ENCODE measurements around the gene CACNA1G. TPM values are rescaled to one million over a fixed set of nuclear protein-coding genes. Genes with fewer than 3 reads are reported as not detected.

The CACNA1G gene
- total and polyA plus RNA-seq, 9 of the 15 experiments (the other 6 are each of a cell fraction or from before 2014, with no cell fraction given) = 0.01 TPM; not detected in 8

GRCh38 chr17:50581316-50581715, 20.8 kb downstream of the CACNA1G start (continued):
- TF ChIP-seq LEF1 (IDR thresholded peaks at IDR 0.05) = no peak
- TF ChIP-seq, protein P1, sequence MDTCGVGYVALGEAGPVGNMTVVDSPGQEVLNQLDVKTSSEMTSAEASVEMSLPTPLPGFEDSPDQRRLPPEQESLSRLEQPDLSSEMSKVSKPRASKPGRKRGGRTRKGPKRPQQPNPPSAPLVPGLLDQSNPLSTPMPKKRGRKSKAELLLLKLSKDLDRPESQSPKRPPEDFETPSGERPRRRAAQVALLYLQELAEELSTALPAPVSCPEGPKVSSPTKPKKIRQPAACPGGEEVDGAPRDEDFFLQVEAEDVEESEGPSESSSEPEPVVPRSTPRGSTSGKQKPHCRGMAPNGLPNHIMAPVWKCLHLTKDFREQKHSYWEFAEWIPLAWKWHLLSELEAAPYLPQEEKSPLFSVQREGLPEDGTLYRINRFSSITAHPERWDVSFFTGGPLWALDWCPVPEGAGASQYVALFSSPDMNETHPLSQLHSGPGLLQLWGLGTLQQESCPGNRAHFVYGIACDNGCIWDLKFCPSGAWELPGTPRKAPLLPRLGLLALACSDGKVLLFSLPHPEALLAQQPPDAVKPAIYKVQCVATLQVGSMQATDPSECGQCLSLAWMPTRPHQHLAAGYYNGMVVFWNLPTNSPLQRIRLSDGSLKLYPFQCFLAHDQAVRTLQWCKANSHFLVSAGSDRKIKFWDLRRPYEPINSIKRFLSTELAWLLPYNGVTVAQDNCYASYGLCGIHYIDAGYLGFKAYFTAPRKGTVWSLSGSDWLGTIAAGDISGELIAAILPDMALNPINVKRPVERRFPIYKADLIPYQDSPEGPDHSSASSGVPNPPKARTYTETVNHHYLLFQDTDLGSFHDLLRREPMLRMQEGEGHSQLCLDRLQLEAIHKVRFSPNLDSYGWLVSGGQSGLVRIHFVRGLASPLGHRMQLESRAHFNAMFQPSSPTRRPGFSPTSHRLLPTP (IDR thresholded peaks at IDR 0.05; ENCODE audit: borderline replicate concordance, extremely low read depth, insufficient read length) = no peak
- no peak for TF ChIP-seq SMARCE1 (IDR thresholded peaks at IDR 0.05)
- no peak for TF ChIP-seq SREBF2 (CRISPR knock-in tag; IDR thresholded peaks at IDR 0.05)
- no peak for TF ChIP-seq ZC3H4 (CRISPR knock-in tag; IDR thresholded peaks at IDR 0.05; ENCODE audit: borderline replicate concordance)
- TF ChIP-seq SMARCA5 (IDR thresholded peaks at IDR 0.05) = no peak
- no peak for TF ChIP-seq ZFP1 (CRISPR knock-in tag; IDR thresholded peaks at IDR 0.05)
- no peak for TF ChIP-seq CREBBP (IDR thresholded peaks at IDR 0.05; ENCODE audit: low read depth, low read length)

DNA sequence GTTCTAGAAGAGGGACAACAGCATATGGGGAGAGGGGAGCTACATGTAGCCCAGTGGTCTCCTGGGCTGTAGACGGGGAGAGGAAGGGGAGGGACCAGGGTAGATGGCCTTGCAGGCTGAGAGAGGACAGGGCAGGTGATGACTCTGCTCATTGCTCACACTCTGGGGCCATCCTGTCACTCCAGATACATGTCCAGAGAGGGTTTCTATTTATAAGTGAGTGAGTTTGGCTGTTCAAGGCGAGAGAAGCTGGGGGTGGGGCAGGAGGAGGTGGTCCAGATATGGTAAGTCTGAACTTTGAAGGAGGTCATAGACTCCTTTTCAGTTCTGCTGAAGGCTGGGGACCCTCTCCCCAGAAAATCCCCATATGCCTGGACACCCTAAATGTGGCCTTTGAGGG, 22.2 kb downstream of the CACNA1G start:
- Histone ChIP-seq H3K9me3 (replicated peaks; ENCODE audit: control insufficient read depth, insufficient read depth, low read depth, low read length) (no peaks in the 10 kb centered on the region), H3K9ac (ENCODE audit: insufficient read depth in 1 of 2, low read depth in 2 of 2, low read length in 2 of 2) (no peak overlapping the region), H3K27ac (ENCODE audit: extremely low read depth, low read depth, low read length) (no peak overlapping the region), H2AFZ (ENCODE audit: low read depth, low read length) (no peak overlapping the region), H3K4me1 (replicated peaks in 1 of 2; ENCODE audit: control insufficient read depth in 2 of 2, insufficient read depth in 2 of 2, low read length in 2 of 2) (peaks cover 7 to 17% of the 10 kb centered on the region in 2 experiments; a peak in 3 of 5 replicates), H3K79me2 (ENCODE audit: control insufficient read depth, insufficient read depth, low read length) (no peaks in the 10 kb centered on the region), H3K36me3 (ENCODE audit: control insufficient read depth, insufficient read depth, low read length) (no peaks in the 10 kb centered on the region), H3K4me3 (no peak overlapping the region), H4K20me1 (replicated peaks; ENCODE audit: control insufficient read depth, insufficient read depth, low read length) (peaks cover 13% of the 10 kb centered on the region), H3K4me2 (ENCODE audit: insufficient read depth, low read length) (no peak overlapping the region), H3K9me1 (ENCODE audit: control insufficient read depth, insufficient read depth, low read length) (no peaks in the 10 kb centered on the region), H3K27me3 (ENCODE audit: control insufficient read depth in 2 of 2, insufficient read depth in 2 of 2, low read length in 2 of 2) (peaks cover 40 to 92% of the 10 kb centered on the region in 2 experiments; a peak in 4 of 5 replicates)
- no peak for DNase-seq (ENCODE audit: extremely low read depth in 1 of 4, low spot score in 3 of 4)
- no TSS peak for BruUV-seq (replicated peaks)
- in situ Hi-C loops (cut with MboI) (no loop called here), intact Hi-C loops (cut with micrococcal nuclease) (no loop called here)
- WGBS (ENCODE audit: insufficient coverage, low coverage, missing lambda C conversion rate) = 0% methylated on average over 2 of the region's 2 CpGs
- ChIA-PET CTCF (ENCODE audit: low intra/inter-chr PET ratio) (no interaction called here), POLR2A (interaction anchor here (0.6 to 1.1 kb wide), 3 partner anchors 25 to 87 kb away, joined by 3 to 4 read pairs (median 3); no protein-coding TSS in a partner anchor)
- TF ChIP-seq TBP (optimal IDR thresholded peaks at IDR 0.05; ENCODE audit: low read depth, low read length) (no peak), CTBP1 (IDR thresholded peaks at IDR 0.05; ENCODE audit: borderline replicate concordance) (no peak), HINFP (tag; conservative IDR thresholded peaks at IDR 0.05; ENCODE audit: low read depth) (no peak), PYGO2 (tag; IDR thresholded peaks at IDR 0.05) (no peak)
- no peak for FAIRE-seq
- no peak for ATAC-seq
